Gastrocnemius medialis (tissue), 4 donors: ENCODE measurements around the gene ADAMTSL5.

Source experiments
- CTCF ChIP-seq, 5 experiments: fragments of 450-650 bp in 3 of 5; fragments of 200-600 bp in 2 of 5; sonication (generic) in 2 of 5; IDR thresholded peaks in 4 of 5; conservative IDR thresholded peaks in 1 of 5; 1 replicate in 4 of 5; 2 replicates in 1 of 5; pipeline ENCODE4 v1.5.1; 2016 to 2019; ENCODE audit warnings: antibody characterized with exemption in 5 of 5, mild to moderate bottlenecking in 3 of 5, moderate library complexity in 3 of 5
- POLR2A ChIP-seq, 2 donors: fragments of 450-650 bp; IDR thresholded peaks; one replicate each; pipeline ENCODE4 v1.6.1; 2017; ENCODE audit warnings: antibody characterized with exemption in 2 of 2, mild to moderate bottlenecking in 2 of 2, moderate library complexity in 2 of 2

GRCh38 chr19:1522838-1523237 is 10.0 kb upstream of the ADAMTSL5 start:
- TF ChIP-seq POLR2A (IDR thresholded peaks at IDR 0.05) (no peak), CTCF (IDR thresholded peaks at IDR 0.05 in 4 of 5, conservative IDR thresholded peaks at IDR 0.05 in 1 of 5) (no peak)
